ENCODE measurements around the gene BTBD19.

DNA sequence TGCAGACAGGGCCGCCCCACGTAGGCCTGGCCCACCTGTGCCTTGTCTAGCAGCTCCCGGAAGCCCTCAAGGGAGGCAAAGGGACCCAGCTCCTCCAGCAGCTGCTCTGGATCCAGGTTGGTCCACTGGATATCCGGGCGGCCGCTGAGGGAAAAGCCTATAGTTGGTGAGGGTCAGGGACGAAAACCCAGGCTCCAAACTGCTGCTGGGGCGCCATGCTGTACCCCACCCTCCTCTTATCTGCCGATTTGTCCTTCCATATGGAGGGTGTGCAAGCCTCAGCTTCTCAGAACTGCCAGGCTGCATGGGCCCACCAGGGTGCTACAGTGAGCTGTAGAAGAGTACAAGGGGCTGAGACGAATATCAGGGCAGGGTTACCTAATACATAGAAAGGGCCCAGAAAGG lies 22.6 kb downstream of the BTBD19 start:
- TF ChIP-seq, protein P1, sequence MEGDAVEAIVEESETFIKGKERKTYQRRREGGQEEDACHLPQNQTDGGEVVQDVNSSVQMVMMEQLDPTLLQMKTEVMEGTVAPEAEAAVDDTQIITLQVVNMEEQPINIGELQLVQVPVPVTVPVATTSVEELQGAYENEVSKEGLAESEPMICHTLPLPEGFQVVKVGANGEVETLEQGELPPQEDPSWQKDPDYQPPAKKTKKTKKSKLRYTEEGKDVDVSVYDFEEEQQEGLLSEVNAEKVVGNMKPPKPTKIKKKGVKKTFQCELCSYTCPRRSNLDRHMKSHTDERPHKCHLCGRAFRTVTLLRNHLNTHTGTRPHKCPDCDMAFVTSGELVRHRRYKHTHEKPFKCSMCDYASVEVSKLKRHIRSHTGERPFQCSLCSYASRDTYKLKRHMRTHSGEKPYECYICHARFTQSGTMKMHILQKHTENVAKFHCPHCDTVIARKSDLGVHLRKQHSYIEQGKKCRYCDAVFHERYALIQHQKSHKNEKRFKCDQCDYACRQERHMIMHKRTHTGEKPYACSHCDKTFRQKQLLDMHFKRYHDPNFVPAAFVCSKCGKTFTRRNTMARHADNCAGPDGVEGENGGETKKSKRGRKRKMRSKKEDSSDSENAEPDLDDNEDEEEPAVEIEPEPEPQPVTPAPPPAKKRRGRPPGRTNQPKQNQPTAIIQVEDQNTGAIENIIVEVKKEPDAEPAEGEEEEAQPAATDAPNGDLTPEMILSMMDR (optimal IDR thresholded peaks at IDR 0.05 in 1 of 3, IDR thresholded peaks at IDR 0.05 in 1 of 3, conservative IDR thresholded peaks at IDR 0.05 in 1 of 3; ENCODE audit: extremely low read depth in 1 of 3, insufficient read depth in 2 of 3, low read length in 3 of 3) = no peak
- TF ChIP-seq EZH2 (IDR thresholded peaks at IDR 0.05; ENCODE audit: low read length) = no peak
